ENCODE measurements around the gene MED27.
A peak's percentile ranks its signal among the peaks of the same experiment; 100 is the strongest.
"Not testable (repeated sequence)": the region's sequence is repeated elsewhere in the genome, so short reads cannot be mapped to it uniquely, and the experiment has no call there.

Gene MED27

GRCh38 chr9:132023419-132024180 is 56.1 kb downstream of the MED27 start:
- no peak overlapping the region for H3K27ac ChIP-seq
- no peak overlapping the region for H3K4me3 ChIP-seq

GRCh38 chr9:132020820-132021510 is 58.7 kb downstream of the MED27 start:
- Histone ChIP-seq H3K27ac (no peak overlapping the region), H3K4me3 (no peak overlapping the region)

- H3K27ac ChIP-seq, result no peak overlapping the region
Observed at GRCh38 chr9:132020272-132020671, 59.4 kb downstream of the MED27 start.

GRCh38 chr9:132019702-132020101 is 60.0 kb downstream of the MED27 start:
- Histone ChIP-seq H3K4me3 (no peak overlapping the region), H3K27ac (no peak overlapping the region)

More at GRCh38 chr9:132020272-132020671, 59.4 kb downstream of the MED27 start:
- no peak overlapping the region for H3K4me3 ChIP-seq

GRCh38 chr9:132018957-132019405 is 60.7 kb downstream of the MED27 start:
- H3K27ac ChIP-seq, result no peak overlapping the region
- no peak overlapping the region for H3K4me3 ChIP-seq

- Histone ChIP-seq H3K27ac (no peak overlapping the region), H3K4me3 (no peak overlapping the region)
Observed at GRCh38 chr9:132016456-132016855, 63.2 kb downstream of the MED27 start.

- Histone ChIP-seq H3K4me3 (no peak overlapping the region), H3K27ac (no peak overlapping the region)
Observed at GRCh38 chr9:132015866-132016265, 63.8 kb downstream of the MED27 start.

- Histone ChIP-seq H3K27ac (no peak overlapping the region), H3K4me3 (no peak overlapping the region)
Observed at GRCh38 chr9:132014218-132014805, 65.4 kb downstream of the MED27 start.

- H3K4me3 ChIP-seq, result no peak overlapping the region
Observed at GRCh38 chr9:132012704-132013357, 66.8 kb downstream of the MED27 start.

GRCh38 chr9:132011896-132012295 is 67.8 kb downstream of the MED27 start:
- Histone ChIP-seq H3K27ac (no peak overlapping the region), H3K4me3 (no peak overlapping the region)

More at GRCh38 chr9:132012704-132013357, 66.8 kb downstream of the MED27 start:
- H3K27ac ChIP-seq, result no peak overlapping the region

- no peak overlapping the region for H3K27ac ChIP-seq
- H3K4me3 ChIP-seq, result no peak overlapping the region
Observed at GRCh38 chr9:132011309-132011708, 68.4 kb downstream of the MED27 start.

- not testable (repeated sequence) for H3K27ac ChIP-seq
Observed at GRCh38 chr9:132010201-132010600, 69.5 kb downstream of the MED27 start.

GRCh38 chr9:132008855-132009812 is 70.5 kb downstream of the MED27 start:
- Histone ChIP-seq H3K4me3 (no peak overlapping the region), H3K27ac (no peak overlapping the region)

More at GRCh38 chr9:132010201-132010600, 69.5 kb downstream of the MED27 start:
- H3K4me3 ChIP-seq, result not testable (repeated sequence)

- no peak overlapping the region for H3K4me3 ChIP-seq
- H3K27ac ChIP-seq, result no peak overlapping the region
Observed at GRCh38 chr9:132008184-132008803, 71.4 kb downstream of the MED27 start.

- Histone ChIP-seq H3K27ac (peak overlapping the region in 3 of 21 experiments; percentile 1 to 48 (median 21)), H3K4me3 (no peak overlapping the region)
Observed at GRCh38 chr9:132007371-132008025, 72.2 kb downstream of the MED27 start.

- Histone ChIP-seq H3K4me3 (no peak overlapping the region), H3K27ac (peak overlapping the region in 7 of 21 experiments; percentile 0 to 48 (median 21))
Observed at GRCh38 chr9:132006677-132007370, 72.8 kb downstream of the MED27 start.

GRCh38 chr9:132005899-132006298 is 73.8 kb downstream of the MED27 start:
- Histone ChIP-seq H3K4me3 (no peak overlapping the region), H3K27ac (peak overlapping the region in 6 of 21 experiments; percentile 0 to 52 (median 20))

Measured in skin epidermis (tissue), 12 donors.